Upper lobe of right lung (tissue), 1 donor: Measurements from ENCODE around the gene CPEB2. TPM values are rescaled to one million over a fixed set of nuclear protein-coding genes. Genes with fewer than 3 reads are reported as not detected.
A peak's percentile ranks its signal among the peaks of the same experiment; 100 is the strongest.

Source experiments
- ATAC-seq: fragments of 200-7000 bp; cut with Tn5 transposase; one replicate; pipeline ENCODE4 v1.9.1; 2020; ENCODE audit warnings: mild to moderate bottlenecking, moderate library complexity
- DNase-seq: peaks from one replicate; pipeline ENCODE4 v3.0.0-alpha.2; 2020
- H3K27ac ChIP-seq: fragments of 200-600 bp; one replicate; pipeline ENCODE4 v1.8.0; 2022
- H3K27me3 ChIP-seq: fragments of 200-600 bp; one replicate; pipeline ENCODE4 v1.8.0; 2022; ENCODE audit warnings: mild to moderate bottlenecking
- H3K36me3 ChIP-seq: fragments of 200-600 bp; one replicate; pipeline ENCODE4 v1.8.0; 2022
- H3K4me1 ChIP-seq: fragments of 200-600 bp; one replicate; pipeline ENCODE4 v1.8.0; 2022
- H3K4me3 ChIP-seq: fragments of 200-600 bp; one replicate; pipeline ENCODE4 v1.8.0; 2022; ENCODE audit warnings: mild to moderate bottlenecking
- H3K9me3 ChIP-seq: fragments of 200-600 bp; one replicate; pipeline ENCODE4 v1.8.0; 2022
- intact Hi-C: fragments of 100-400 bp; cut with DNase I; formaldehyde crosslinking; loops from one replicate; pipeline ENCODE4 v1.11.0; 2022
- long read RNA-seq: library from polyadenylated mRNA; unstranded; transcript quantifications from one replicate; pipeline ENCODE4 v2.0.0, GENCODE V29; 2021
- total RNA-seq: library from RNA; stranded (reverse); fragmentation: NEBNext Ultra II Directional; extraction: Animal tissue kit (Norgen Biotek cat#: 25700); gene quantifications from one replicate; pipeline ENCODE4 v1.2.1, GENCODE V29; 2021
- TF ChIP-seq, protein P1 (sequence below): fragments of 200-600 bp; IDR thresholded peaks from one replicate; pipeline ENCODE4 v1.8.0; 2022; ENCODE audit warnings: antibody characterized with exemption
- donor health status: DM: no; HTN: yes; CAD: no; lungs with severe emphysema.

CPEB2 gene
- 25.6 TPM for total RNA-seq
- long read RNA-seq, full-length matches to known transcripts: 23 of 37 reads
- long read RNA-seq, partial matches to known transcripts: 6 of 37 reads
- long read RNA-seq, other reads (novel, unspliced or antisense): 8 of 37 reads

DNA sequence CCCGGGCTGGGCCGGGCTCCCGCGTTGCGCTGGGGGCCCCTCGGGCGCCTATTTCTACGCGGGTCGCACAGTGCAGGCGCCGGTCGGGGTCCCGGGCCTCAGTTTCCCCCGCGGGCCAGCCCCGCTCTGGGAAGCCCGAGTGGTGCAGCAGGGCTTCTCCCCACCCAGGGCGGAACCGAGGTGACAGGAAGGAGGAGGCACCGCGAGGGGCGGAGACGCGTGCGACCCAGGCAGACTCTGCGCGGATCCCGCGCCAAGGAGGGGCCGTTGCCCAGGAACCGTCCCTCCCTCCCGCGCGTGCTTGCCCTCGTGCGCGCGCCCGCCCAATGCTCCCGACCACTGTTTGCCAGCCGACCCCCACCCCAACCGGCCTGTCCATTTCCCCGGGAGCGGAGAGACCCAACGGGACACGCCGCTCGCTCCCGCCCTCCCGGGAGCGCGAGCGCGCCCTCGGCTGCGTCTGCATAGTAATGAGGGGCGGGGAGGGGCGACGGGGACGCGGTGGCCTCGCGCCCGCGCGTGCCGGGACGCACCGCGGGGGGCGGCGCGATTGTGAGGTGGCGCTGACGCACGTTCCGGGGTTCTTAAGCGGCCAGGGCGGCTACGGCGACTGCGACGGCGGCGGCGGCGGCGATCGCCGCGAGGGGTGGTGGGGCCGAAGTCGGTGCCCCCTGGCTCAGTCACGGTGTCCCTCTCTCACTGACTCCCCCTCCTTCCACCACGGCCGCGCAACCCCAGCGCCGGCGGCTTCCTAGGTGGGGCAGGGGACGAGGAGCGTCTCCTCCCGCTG lies at the start of gene CPEB2:
Gene CPEB2, plus strand, starts transcription at position 613 of the 790 bp plus-strand sequence. CDS start 193 bp downstream, outside the sequence.
- Histone ChIP-seq H3K4me3 (peak within 1 kb of the TSS; percentile 95), H3K36me3 (no peaks in the 10 kb centered on the region), H3K9me3 (no peaks in the 10 kb centered on the region), H3K27ac (peak within 1 kb of the TSS; percentile 100), H3K27me3 (no peaks in the 10 kb centered on the region), H3K4me1 (peaks cover 15% of the 10 kb centered on the region)
- peak; percentile 86 for ATAC-seq
- DNase-seq: peak; percentile 98
- intact Hi-C loops: no loop called here
- TF ChIP-seq, protein P1, sequence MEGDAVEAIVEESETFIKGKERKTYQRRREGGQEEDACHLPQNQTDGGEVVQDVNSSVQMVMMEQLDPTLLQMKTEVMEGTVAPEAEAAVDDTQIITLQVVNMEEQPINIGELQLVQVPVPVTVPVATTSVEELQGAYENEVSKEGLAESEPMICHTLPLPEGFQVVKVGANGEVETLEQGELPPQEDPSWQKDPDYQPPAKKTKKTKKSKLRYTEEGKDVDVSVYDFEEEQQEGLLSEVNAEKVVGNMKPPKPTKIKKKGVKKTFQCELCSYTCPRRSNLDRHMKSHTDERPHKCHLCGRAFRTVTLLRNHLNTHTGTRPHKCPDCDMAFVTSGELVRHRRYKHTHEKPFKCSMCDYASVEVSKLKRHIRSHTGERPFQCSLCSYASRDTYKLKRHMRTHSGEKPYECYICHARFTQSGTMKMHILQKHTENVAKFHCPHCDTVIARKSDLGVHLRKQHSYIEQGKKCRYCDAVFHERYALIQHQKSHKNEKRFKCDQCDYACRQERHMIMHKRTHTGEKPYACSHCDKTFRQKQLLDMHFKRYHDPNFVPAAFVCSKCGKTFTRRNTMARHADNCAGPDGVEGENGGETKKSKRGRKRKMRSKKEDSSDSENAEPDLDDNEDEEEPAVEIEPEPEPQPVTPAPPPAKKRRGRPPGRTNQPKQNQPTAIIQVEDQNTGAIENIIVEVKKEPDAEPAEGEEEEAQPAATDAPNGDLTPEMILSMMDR: no peak

DNA sequence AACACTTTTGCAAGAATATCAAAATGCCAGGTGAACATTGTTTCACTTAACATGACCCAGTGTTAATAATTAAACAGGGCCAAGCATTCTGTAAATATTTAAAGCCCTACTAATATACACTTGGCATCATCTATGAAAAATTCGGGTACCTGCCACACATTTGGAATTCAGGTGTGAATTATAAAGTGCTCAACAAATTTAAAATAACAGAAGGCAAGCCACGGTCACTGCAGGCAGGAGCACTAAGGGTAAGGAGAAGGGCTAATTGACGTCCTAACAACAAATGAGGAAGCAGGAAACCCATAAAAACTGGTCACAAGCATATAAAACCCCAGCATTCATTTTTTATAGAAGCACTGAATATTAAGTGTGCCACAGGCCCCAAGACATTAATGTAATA lies 43.8 kb upstream of the CPEB2 start:
- Histone ChIP-seq H3K4me3 (no peak overlapping the region), H3K9me3 (no peaks in the 10 kb centered on the region), H3K36me3 (no peaks in the 10 kb centered on the region), H3K27ac (no peak overlapping the region), H3K27me3 (no peaks in the 10 kb centered on the region), H3K4me1 (no peaks in the 10 kb centered on the region)
- intact Hi-C loops: no loop called here
- peak; percentile 66 for ATAC-seq
- TF ChIP-seq, protein P1: no peak
- DNase-seq: no peak

DNA sequence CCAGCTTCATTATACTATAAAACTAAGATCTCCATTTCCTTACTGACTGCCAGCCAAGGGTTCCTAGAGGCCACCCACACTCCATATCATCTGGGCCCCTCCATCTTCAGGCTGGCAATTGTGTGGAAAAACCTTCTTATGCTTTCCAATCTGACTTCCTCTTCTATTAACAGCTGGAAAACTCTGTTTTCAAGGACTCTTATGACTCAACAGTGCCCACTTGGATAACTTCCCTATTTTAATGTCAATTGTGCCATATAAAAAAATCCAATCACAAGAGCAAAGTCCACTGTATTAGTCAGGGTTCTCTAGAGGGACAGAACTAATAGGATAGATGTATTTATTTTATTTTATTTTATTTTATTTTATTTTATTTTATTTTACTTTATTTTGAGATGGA lies 41.0 kb upstream of the CPEB2 start:
- no peaks in the 10 kb centered on the region for H3K36me3 ChIP-seq
- TF ChIP-seq, protein P1: no peak
- H3K27me3 ChIP-seq: no peaks in the 10 kb centered on the region
- H3K4me1 ChIP-seq: no peaks in the 10 kb centered on the region
- H3K9me3 ChIP-seq: no peaks in the 10 kb centered on the region
- ATAC-seq: no peak
- no peak for DNase-seq
- no peak overlapping the region for H3K4me3 ChIP-seq
- intact Hi-C loops: no loop called here
- H3K27ac ChIP-seq: no peak overlapping the region

DNA sequence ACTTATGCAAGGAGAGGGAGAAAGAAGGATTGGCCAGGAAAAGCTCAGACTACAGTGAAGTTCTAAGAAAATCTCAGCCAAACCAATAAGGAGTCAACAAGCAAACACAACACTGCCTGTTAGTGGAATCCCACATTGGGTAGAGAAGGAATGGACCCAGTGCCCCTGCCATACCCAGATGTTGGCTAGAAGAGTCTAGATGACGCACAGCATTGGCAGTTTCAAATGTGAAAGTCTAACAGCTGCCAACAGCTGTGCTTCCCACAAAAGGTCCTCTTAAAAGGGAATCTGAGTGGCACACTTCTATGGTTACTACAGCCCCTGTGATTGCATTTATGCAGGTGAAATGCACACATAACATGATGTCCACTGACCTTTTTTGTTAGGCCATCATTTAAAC lies 37.2 kb upstream of the CPEB2 start:
- Histone ChIP-seq H3K27me3 (no peaks in the 10 kb centered on the region), H3K4me1 (no peaks in the 10 kb centered on the region), H3K27ac (no peak overlapping the region), H3K9me3 (no peaks in the 10 kb centered on the region), H3K36me3 (no peaks in the 10 kb centered on the region), H3K4me3 (no peak overlapping the region)
- ATAC-seq (no peak), DNase-seq (no peak)
- TF ChIP-seq, protein P1: no peak
- intact Hi-C loops: no loop called here

DNA sequence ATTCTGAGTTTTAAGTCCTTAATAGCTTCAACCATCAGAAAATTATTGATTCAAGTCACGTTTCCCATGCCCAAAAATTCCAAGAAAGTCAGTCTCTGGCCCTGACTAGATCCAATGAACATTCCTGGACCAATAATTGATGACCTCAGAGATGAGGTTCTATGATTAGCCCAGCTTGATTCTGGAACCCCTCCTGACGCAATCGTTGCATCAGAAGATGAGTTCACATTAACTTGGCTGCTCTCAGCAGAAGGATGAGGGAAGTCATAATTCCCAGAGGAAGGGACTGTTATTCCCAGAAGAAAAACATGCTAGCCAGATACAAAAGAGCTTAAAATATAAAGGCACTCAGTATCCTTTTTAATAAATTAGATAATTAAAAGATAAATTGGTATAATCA lies 34.3 kb upstream of the CPEB2 start:
- Histone ChIP-seq H3K36me3 (no peaks in the 10 kb centered on the region), H3K4me3 (no peak overlapping the region), H3K27me3 (no peaks in the 10 kb centered on the region), H3K9me3 (no peaks in the 10 kb centered on the region), H3K4me1 (no peaks in the 10 kb centered on the region), H3K27ac (no peak overlapping the region)
- intact Hi-C loops: no loop called here
- TF ChIP-seq, protein P1: no peak
- no peak for DNase-seq
- no peak for ATAC-seq
